Measurements from ENCODE around the gene R3HCC1L.

R3HCC1L gene

DNA sequence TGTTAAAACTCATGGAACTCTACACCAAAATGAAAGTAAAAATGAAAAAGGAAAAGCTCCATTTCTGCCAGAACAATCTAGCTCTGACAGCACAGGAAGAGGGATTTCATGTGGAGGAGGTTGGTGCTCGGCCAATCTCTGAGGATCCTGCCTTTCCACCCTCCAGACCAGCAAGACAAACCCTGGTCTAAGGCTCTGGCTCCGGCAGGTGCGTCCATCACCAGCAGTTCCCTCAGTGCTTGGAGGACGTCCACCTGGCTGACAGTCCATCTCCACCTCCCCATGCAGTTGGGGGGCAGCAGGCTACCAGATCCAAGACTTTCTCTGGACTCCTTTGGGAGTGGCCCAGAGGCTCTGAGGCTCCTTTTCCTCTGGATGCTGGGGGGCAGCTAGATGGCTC is 158.5 kb downstream of the R3HCC1L start:
- no peak for DNase-seq

DNA sequence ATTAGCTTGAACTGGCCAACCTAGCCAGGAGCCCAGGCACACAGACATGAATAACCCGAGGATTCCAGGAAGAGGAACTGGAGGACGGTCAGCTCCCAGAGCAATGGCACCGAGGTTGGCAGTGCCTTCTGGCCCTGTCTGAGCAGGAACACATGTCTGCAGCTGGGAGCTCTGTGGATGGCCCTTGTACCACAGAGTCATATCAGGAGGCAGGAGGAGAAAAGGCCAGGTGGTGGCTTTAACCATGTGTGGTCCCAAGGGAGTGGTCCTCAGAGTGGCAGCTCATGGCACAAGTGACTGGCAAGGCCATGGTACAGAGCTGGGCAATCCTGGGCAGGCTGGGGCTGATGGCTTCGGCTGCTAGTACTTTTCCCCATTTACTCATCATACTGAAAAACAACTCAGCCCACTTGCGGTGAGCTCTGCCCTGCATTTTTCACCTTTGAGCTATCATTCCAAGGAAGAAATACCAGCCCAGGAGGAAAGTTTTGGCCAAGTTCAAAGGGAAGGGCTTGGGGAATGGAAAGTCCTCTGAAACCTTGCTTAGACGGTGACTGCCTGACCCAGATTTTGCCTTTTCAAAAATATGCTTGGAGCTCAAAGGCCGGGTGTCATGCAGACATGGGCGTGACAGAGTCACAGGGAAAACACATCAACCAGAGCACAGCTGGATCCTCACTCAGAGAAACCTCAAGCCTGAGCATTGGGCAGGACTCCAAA is 159.3 kb downstream of the R3HCC1L start:
- DNase-seq, result peak; percentile 64

DNA sequence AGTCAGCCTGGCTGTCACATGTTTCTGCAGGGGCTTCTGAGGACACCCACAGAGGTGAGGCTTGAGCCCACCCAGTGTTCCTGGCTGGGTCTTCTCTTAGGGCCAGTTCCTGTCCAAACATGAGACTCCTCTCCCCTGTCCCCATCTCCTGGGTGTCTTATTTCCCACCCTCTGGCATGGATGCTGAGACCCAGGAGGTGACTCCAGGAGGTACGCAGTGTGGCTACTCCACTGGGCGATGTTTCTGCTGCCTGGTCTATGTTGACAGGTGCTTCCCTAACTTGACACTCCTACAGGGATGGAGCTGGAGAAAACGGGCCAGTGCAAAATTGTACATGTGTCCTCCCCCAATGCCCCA is 159.8 kb downstream of the R3HCC1L start:
- DNase-seq, result no peak
